K562 (cell line): ENCODE results near the gene LYZL6. TPM values are rescaled to one million over a fixed set of nuclear protein-coding genes. Genes with fewer than 3 reads are reported as not detected.

ENCODE experiments used
- BRF2 ChIP-seq: IDR thresholded peaks from 3 replicates; pipeline ENCODE4 v1.6.1; 2011; ENCODE audit warnings: borderline replicate concordance, mild to moderate bottlenecking; ENCODE audit not compliant: insufficient read length, insufficient read depth
- CBX3 ChIP-seq, 2 experiments: IDR thresholded peaks; 1 replicate in 1 of 2; 2 replicates in 1 of 2; pipeline ENCODE4 v1.6.1; 2012; ENCODE audit warnings: inconsistent platforms in 2 of 2, low read length in 2 of 2, borderline replicate concordance in 1 of 2, control low read depth in 1 of 2
- CGGBP1 ChIP-seq: fragments of 250-450 bp; sonication (Bioruptor Pico); IDR thresholded peaks from 2 replicates; pipeline ENCODE4 v1.9.0; 2021; ENCODE audit warnings: mild to moderate bottlenecking
- CHD4 ChIP-seq: fragments of 200-600 bp; sonication (generic); IDR thresholded peaks from 3 replicates; pipeline ENCODE4 v1.6.1; 2012; ENCODE audit warnings: low read depth, mild to moderate bottlenecking, mixed read lengths, low read length, inconsistent platforms; ENCODE audit not compliant: insufficient read depth, insufficient replicate concordance, poor library complexity, severe bottlenecking
- CREB3L1 ChIP-seq: fragments of 450-650 bp; IDR thresholded peaks from 2 replicates; pipeline ENCODE4 v1.6.1; 2014; ENCODE audit warnings: low read depth, mild to moderate bottlenecking, moderate library complexity, borderline replicate concordance
- EWSR1 ChIP-seq: fragments of 450-650 bp; IDR thresholded peaks from 2 replicates; pipeline ENCODE4 v1.6.1; 2018; ENCODE audit warnings: borderline replicate concordance, mild to moderate bottlenecking, low read depth, moderate library complexity; ENCODE audit not compliant: partially characterized antibody
- FOXJ2 ChIP-seq: fragments of 200-800 bp; sonication (Bioruptor generic); IDR thresholded peaks from 2 replicates; pipeline ENCODE4 v1.6.1; 2016; ENCODE audit warnings: missing genetic modification characterization, missing compliant biosample characterization
- HDAC2 ChIP-seq: fragments of 450-650 bp; IDR thresholded peaks from 2 replicates; pipeline ENCODE4 v1.6.1; 2016; ENCODE audit warnings: mild to moderate bottlenecking
- KLF6 ChIP-seq: fragments of 250-450 bp; sonication (Bioruptor Pico); IDR thresholded peaks from 2 replicates; pipeline ENCODE4 v1.4.0; 2020; ENCODE audit warnings: mild to moderate bottlenecking, moderate library complexity, borderline replicate concordance
- LCOR ChIP-seq: sonication (generic); formaldehyde crosslinking; IDR thresholded peaks from 2 replicates; pipeline ENCODE4 v1.8.0; 2022; ENCODE audit warnings: mild to moderate bottlenecking, missing genetic modification reagents
- MCM5 ChIP-seq: fragments of 450-650 bp; IDR thresholded peaks from 2 replicates; pipeline ENCODE4 v1.6.1; 2016; ENCODE audit warnings: low read depth
- NCOA1 ChIP-seq: fragments of 450-650 bp; IDR thresholded peaks from 2 replicates; pipeline ENCODE4 v1.6.1; 2016; ENCODE audit warnings: low read depth
- NR3C1 ChIP-seq: sonication (generic); formaldehyde crosslinking; IDR thresholded peaks from 2 replicates; pipeline ENCODE4 v1.8.1; 2022; ENCODE audit warnings: missing genetic modification reagents
- PTRF ChIP-seq: fragments of 450-650 bp; IDR thresholded peaks from 2 replicates; pipeline ENCODE4 v1.6.1; 2016; ENCODE audit warnings: mild to moderate bottlenecking, missing genetic modification characterization, missing compliant biosample characterization
- RAD51 ChIP-seq: fragments of 450-650 bp; IDR thresholded peaks from 2 replicates; pipeline ENCODE4 v1.7.1; 2016; ENCODE audit warnings: low read depth, mild to moderate bottlenecking, borderline replicate concordance
- RBFOX2 ChIP-seq: fragments of 200-400 bp; formaldehyde crosslinking; IDR thresholded peaks from 2 replicates; pipeline ENCODE4 v1.6.1; 2017; ENCODE audit warnings: low read depth, mild to moderate bottlenecking, low read length, moderate library complexity
- SAFB ChIP-seq: fragments of 200-400 bp; formaldehyde crosslinking; IDR thresholded peaks from 2 replicates; pipeline ENCODE4 v1.6.1; 2017; ENCODE audit warnings: low read depth, low read length, borderline replicate concordance
- SUPT5H ChIP-seq: fragments of 450-650 bp; IDR thresholded peaks from 2 replicates; pipeline ENCODE4 v1.6.1; 2016
- USF1 ChIP-seq: sonication (generic); formaldehyde crosslinking; IDR thresholded peaks from 2 replicates; pipeline ENCODE4 v1.9.0; 2022; ENCODE audit warnings: mild to moderate bottlenecking, missing genetic modification reagents
- ZNF274 ChIP-seq: IDR thresholded peaks from 2 replicates; pipeline ENCODE4 v1.6.1; 2011; ENCODE audit warnings: low read depth, mild to moderate bottlenecking, low read length, moderate library complexity, borderline replicate concordance
- ZNF583 ChIP-seq: fragments of 250-450 bp; sonication (Bioruptor Pico); IDR thresholded peaks from 2 replicates; pipeline ENCODE4 v1.4.0; 2020
- ZNF584 ChIP-seq: fragments of 200-800 bp; sonication (Bioruptor generic); IDR thresholded peaks from 2 replicates; pipeline ENCODE4 v1.6.1; 2016; ENCODE audit warnings: low read depth, mild to moderate bottlenecking, missing genetic modification characterization, missing compliant biosample characterization
- ZNF586 ChIP-seq: fragments of 450-650 bp; formaldehyde crosslinking; conservative IDR thresholded peaks from 2 replicates; pipeline ENCODE4 v1.4.0; 2020; ENCODE audit warnings: mild to moderate bottlenecking, moderate library complexity
- polyA plus RNA-seq, 8 experiments: library from polyadenylated mRNA; depleted of rRNA in 4 of 8; stranded (reverse) in 5 of 8; unstranded in 3 of 8; fragments of >200 nt; fragmentation: Nextera tagmentation in 2 of 8; fragmentation: Illumina TruSeq in 1 of 8; extraction: Ambion mirVana in 2 of 8; extraction: Trizol in 1 of 8; gene quantifications; 2 replicates each; pipeline versions ENCODE4 v1.2.1 to v1.2.3, GENCODE V29; 2011 to 2014; ENCODE audit warnings: inconsistent platforms in 1 of 8, missing spikeins in 1 of 8
- total RNA-seq, 7 experiments: library from RNA; depleted of rRNA in 6 of 7; stranded (reverse); fragments of >200 nt in 6 of 7; fragmentation: Illumina TruSeq in 2 of 7; extraction: Trizol in 2 of 7; gene quantifications; 2 replicates each; pipeline versions ENCODE4 v1.2.1 to v1.2.3, GENCODE V29; 2011 to 2021; ENCODE audit warnings: low replicate concordance in 1 of 7

LYZL6 gene
- total and polyA plus RNA-seq, 9 of the 15 experiments (the other 6 are each of a cell fraction or from before 2014, with no cell fraction given), result not detected

GRCh38 chr17:35898283-35899070 lies 45.0 kb downstream of the LYZL6 start (continued):
- no peak for TF ChIP-seq LCOR (CRISPR knock-in tag)
- no peak for TF ChIP-seq EWSR1
- no peak for TF ChIP-seq ZNF586
- TF ChIP-seq HDAC2, result no peak
- no peak for TF ChIP-seq BRF2
- 0 out of 2 replicates have a peak, but pooled peaks have one; percentile 39 for TF ChIP-seq ZNF584 (CRISPR knock-in tag)
- no peak for TF ChIP-seq KLF6 (CRISPR knock-in tag)
- TF ChIP-seq CHD4, result no peak
- no peak for TF ChIP-seq PTRF (tag)
- no peak for TF ChIP-seq RBFOX2
- TF ChIP-seq CREB3L1, result no peak
- no peak for TF ChIP-seq CGGBP1 (CRISPR knock-in tag)
- no peak for TF ChIP-seq NR3C1 (CRISPR knock-in tag)
- no peak for TF ChIP-seq CBX3 (IDR thresholded peaks at IDR 0.05; ENCODE audit: borderline replicate concordance in 1 of 2, low read length in 2 of 2)
- no peak for TF ChIP-seq MCM5
- no peak for TF ChIP-seq SUPT5H
- peak; percentile 66 for TF ChIP-seq USF1 (CRISPR knock-in tag)
- TF ChIP-seq RAD51, result peak; percentile 69; the same call in 1 of the 2 replicates
- no peak for TF ChIP-seq ZNF583
- TF ChIP-seq NCOA1, result no peak
- TF ChIP-seq FOXJ2 (tag), result no peak
- no peak for TF ChIP-seq ZNF274
- no peak for TF ChIP-seq SAFB
